Head of caudate nucleus (tissue), 42 donors: Measurements from ENCODE around the gene EML4.
A peak's percentile ranks its signal among the peaks of the same experiment; 100 is the strongest.
"Not testable (repeated sequence)": the region's sequence is repeated elsewhere in the genome, so short reads cannot be mapped to it uniquely, and the experiment has no call there.

Experiments
- DNase-seq, 42 donors: peaks; one replicate each; pipeline versions ENCODE4 v3.0.0 to v3.0.0-alpha.2; 2020 to 2021; ENCODE audit warnings: mixed read lengths in 7 of 42
- intact Hi-C: fragments of 100-400 bp; cut with DNase I; formaldehyde crosslinking; loops from one replicate; pipeline ENCODE4 v1.15.0; 2022

Gene EML4

GRCh38 chr2:42169100-42169873 lies at the start of gene EML4:
EML4 (plus strand) TSS chr2:42169353; CDS start chr2:42169612, 259 bp downstream.
- intact Hi-C loops = loop anchor here (5.0 kb wide), 1 partner anchor 67 kb away; no protein-coding TSS in a partner anchor
- DNase-seq = peak; percentile 78 to 97 (median 93)

GRCh38 chr2:42123426-42123825 lies 45.7 kb upstream of the EML4 start:
- intact Hi-C loops = no loop called here
- no peak for DNase-seq

GRCh38 chr2:42124011-42124785 lies 45.0 kb upstream of the EML4 start:
- intact Hi-C loops = no loop called here
- no peak for DNase-seq

GRCh38 chr2:42125841-42126594 lies 43.1 kb upstream of the EML4 start:
- intact Hi-C loops = no loop called here
- peak in 1 of 42 donors; percentile 35 for DNase-seq

- intact Hi-C loops, DNase-seq: not testable (repeated sequence)
Observed at GRCh38 chr2:42126873-42127272, 42.3 kb upstream of the EML4 start.

- DNase-seq = peak in 1 of 42 donors; percentile 28
- intact Hi-C loops = no loop called here
Observed at GRCh38 chr2:42127425-42128424, 41.4 kb upstream of the EML4 start.

GRCh38 chr2:42128721-42129486 lies 40.2 kb upstream of the EML4 start:
- intact Hi-C loops = no loop called here
- DNase-seq = no peak

GRCh38 chr2:42129487-42129852 lies 39.7 kb upstream of the EML4 start:
- intact Hi-C loops = no loop called here
- DNase-seq = no peak

- intact Hi-C loops = no loop called here
- no peak for DNase-seq
Observed at GRCh38 chr2:42129947-42130346, 39.2 kb upstream of the EML4 start.

- DNase-seq, intact Hi-C loops: not testable (repeated sequence)
Observed at GRCh38 chr2:42130858-42131257, 38.3 kb upstream of the EML4 start.

- no peak for DNase-seq
- intact Hi-C loops = no loop called here
Observed at GRCh38 chr2:42132191-42132965, 36.8 kb upstream of the EML4 start.

GRCh38 chr2:42132966-42133641 lies 36.0 kb upstream of the EML4 start:
- intact Hi-C loops = no loop called here
- DNase-seq = peak in 32 of 42 donors; percentile 4 to 66 (median 30)

- intact Hi-C loops = no loop called here
- no peak for DNase-seq
Observed at GRCh38 chr2:42133771-42134195, 35.4 kb upstream of the EML4 start.

- intact Hi-C loops, DNase-seq: not testable (repeated sequence)
Observed at GRCh38 chr2:42134401-42134932, 34.7 kb upstream of the EML4 start.

GRCh38 chr2:42135381-42136312 lies 33.5 kb upstream of the EML4 start:
- intact Hi-C loops = no loop called here
- no peak for DNase-seq
